IPS-NIHi7 (cell line): ENCODE data around the gene DNAH11.
"Not testable (repeated sequence)": the region's sequence is repeated elsewhere in the genome, so short reads cannot be mapped to it uniquely, and the experiment has no call there.

ENCODE experiments used
- DNase-seq: peaks from one replicate; pipeline ENCODE4 v3.0.0; 2012; ENCODE audit warnings: mixed read lengths; ENCODE audit errors: extremely low spot score

DNAH11 gene

DNA sequence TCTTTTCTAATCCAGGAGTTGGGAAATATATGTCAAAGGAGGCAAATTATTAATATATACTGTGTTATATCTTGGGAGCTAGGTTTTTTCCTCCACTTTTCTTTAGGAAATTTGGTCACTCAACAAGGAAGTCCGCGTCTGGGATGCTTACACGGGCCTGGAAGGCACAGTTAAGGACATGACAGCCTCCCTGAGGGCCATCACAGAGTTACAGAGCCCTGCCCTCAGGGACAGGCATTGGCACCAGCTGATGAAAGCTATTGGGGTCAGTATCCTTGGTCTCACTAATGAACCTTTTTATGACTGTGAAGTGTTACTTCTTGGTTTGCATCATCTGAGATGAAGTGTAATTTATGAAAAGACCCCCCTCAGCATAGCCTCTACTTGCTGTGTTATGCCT, 74.7 kb downstream of the DNAH11 start:
- DNase-seq, result no peak

GRCh38 chr7:21617916-21618390, 75.1 kb downstream of the DNAH11 start:
- DNase-seq, result no peak

- no peak for DNase-seq
Observed at GRCh38 chr7:21618706-21619105, 75.9 kb downstream of the DNAH11 start.

GRCh38 chr7:21620054-21620453, 77.2 kb downstream of the DNAH11 start:
- DNase-seq, result no peak

DNA sequence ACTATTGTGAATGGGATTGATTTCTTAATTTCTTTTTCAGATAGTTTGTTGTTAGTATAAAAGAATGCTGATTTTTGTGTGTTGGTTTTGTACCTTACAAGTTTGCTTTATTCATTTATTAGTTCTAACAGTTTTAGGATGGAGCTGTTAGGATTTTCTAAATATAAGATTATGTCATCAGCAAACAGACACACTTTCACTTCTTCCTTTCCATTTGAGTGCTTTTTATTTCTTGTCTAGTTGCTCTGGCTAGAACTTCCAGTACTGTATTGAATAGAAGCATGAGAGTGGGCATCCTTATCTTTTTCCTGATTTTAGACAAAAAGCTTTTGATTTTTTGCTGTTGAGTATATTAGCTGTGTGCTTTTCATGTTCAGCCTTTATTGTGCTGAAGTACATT, 81.5 kb downstream of the DNAH11 start:
- DNase-seq, result no peak

DNA sequence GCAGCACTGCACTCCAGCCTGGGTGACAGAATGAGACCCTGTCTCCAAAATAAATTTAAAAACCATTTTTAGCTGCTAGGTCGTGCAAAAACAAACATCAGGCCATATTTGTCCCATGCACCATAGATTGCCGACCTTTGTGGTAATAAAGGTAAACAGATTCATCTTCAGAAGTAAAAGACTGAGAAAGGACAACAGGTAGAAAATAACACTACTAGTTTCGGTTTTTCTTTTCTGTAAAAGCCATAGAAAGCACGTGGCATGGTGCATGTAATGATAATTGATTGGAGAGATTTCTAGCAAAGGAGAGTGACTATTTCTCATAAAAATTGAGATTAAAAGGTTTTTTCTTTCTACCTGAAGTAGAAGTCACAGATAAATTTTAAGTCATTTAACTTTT, 93.9 kb downstream of the DNAH11 start:
- no peak for DNase-seq

DNA sequence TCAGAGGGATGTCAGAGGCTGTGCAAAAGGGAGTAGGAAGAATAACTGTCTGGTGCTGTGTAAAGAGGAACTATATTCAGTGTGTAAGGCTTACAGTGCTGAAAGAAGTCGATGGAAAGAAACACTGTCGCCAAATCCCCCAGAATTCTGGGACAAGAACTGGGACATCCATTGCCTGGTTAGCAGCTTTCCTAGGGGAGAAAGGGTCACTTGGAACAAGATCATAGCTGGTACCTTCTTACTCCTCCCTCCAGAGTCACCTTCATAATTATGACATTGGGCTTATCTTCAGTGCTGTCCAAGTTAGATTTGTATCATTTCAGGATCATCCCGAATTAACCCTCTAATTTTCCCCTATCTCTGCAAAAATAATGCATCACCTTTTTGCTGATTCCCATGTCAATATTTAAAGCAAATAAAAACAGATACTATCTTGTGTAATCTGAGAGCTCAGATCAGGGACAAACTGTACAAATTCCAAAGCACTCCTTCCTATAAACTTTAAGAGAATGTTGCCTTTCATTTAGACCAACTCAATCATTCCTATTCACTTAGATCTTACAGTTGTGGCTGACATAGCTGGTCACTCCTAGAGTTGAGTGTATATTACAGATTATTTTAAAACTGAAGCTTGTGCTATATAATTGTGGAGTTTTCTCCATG, 96.5 kb downstream of the DNAH11 start:
- no peak for DNase-seq

GRCh38 chr7:21640105-21640504, 97.3 kb downstream of the DNAH11 start:
- DNase-seq, result no peak

DNA sequence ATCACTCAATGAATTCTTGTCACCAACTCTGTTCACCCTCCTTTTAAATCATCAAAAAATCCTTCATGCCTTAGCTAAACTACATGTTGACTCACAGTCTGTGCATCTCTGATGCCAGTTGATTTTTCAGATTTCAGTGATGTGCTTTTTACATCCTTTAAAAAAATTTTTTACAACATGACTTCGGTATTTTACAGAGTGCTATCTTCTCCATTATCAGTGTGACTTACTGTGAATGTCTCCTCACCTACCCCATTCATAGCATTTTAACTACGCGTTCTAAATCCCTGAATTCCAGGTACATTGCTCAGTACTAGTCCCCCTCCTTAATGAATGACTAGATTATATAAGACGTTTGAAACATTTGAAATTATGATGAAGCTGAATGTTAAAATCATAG, 98.7 kb downstream of the DNAH11 start:
- no peak for DNase-seq

DNA sequence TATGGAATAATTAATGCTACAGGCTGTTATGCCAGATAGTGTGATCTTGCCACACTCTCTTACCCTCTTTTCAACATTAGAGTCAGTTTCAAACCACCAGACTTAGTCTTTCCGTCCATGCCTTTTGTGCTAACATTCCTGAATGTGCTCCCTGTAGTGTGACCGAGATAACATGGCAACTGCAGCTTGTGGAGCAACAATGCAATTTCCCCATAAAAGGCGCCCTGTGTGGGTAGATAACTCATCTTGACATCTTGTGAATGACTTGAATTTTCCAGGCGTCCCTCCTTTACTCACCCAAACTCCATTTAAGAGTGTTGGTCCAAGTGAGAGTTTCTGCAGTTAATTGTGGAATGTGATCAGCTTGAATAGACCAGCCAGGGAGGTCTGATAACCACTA, 99.6 kb downstream of the DNAH11 start:
- DNase-seq, result peak; percentile 44

GRCh38 chr7:21651697-21652096, 108.9 kb downstream of the DNAH11 start:
- no peak for DNase-seq

DNA sequence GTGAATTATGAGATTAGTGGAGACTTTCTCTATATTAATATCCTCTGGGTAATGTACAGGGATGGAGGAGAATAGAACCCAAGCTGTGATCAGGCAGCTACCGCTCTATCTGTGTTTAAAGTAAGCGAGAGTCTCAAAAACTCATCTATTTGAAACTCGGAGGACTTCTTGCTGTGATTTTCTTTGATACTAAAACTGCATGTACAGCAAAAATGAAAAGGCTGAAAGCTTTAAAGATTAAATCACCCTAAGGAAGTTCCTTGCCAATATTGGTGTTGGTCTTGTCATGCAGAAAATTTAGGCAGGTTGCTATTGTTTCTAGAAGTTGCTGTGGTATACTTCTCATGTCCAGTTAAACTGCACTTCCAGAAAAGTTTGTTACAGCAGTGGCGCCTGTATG, 110.8 kb downstream of the DNAH11 start:
- no peak for DNase-seq

GRCh38 chr7:21656081-21656480, 113.2 kb downstream of the DNAH11 start:
- DNase-seq, result no peak

DNA sequence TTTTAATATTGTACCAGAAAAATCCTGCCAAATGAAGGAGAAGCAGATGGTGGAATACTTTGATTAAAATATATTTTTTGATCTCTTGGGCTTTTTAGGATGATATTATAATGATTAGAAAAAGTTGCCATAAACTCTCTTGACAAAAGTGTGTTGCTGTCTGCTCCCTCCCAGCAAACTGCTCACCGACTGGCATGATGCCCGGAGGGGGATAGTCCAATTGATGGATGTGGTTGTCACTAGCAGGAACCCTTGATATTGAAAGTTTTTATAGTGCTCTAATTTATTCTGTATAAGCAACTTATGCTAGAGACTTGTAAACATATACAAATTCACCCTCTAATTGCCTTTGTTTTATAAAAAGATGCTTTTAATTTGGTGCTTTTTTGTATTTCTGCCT, 114.0 kb downstream of the DNAH11 start:
- DNase-seq, result no peak

DNA sequence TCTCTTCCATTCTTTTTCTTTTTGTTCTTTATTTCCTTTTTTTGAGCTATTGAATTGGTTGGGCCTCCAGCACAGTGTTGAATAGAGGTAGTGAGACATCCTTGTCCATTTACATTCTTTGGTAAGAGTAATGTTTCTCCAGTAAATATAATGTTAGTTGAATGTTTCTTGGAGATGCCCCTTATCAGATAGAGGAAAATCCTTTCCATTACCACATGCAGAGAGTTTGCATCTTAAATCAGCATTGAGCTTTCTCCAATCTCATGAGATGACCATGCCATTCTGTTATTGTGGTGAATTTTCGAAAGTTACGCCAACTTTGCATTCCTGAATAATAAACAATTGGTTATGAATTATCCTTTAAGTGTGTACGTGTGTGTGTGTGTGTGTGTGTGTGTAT, 127.7 kb downstream of the DNAH11 start:
- no peak for DNase-seq

- DNase-seq, result no peak
Observed at GRCh38 chr7:21671859-21672258, 129.0 kb downstream of the DNAH11 start.

DNA sequence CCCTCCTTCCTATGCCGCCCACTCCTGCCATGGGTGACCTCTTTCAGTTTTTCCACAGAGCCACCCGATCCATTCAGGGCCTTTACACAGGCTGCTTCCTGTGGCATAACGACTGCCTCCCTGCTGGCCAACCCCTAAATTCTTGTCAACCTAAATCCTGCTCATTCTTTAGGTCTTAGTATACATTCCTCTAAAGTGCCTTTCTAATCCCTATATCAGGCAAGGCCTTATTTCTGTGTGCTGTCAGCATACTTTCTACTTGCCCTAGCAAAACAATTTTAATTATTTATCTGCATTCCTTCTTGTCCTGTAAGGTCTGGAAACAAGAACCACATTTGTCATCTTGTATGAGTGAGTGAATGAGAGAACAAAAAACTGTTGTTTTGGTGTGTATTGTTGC, 132.4 kb downstream of the DNAH11 start:
- DNase-seq, result peak; percentile 28

DNA sequence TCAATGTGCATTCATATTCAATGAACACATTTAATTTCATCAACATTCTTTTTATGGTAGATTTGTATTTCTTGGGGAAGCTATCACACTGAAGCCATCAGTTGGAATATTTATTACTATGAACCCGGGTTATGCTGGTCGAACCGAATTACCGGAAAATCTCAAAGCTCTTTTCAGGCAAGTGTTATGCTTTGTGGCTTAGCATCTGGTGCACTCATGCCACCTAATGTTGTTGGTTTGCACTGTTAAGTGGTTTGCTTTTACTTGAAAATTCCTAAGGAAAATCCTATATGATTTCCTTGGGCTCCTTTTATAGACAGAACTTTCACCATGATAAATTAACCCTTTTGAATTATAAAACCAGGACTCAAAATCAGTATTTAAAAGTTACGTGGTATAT, 147.9 kb downstream of the DNAH11 start:
- no peak for DNase-seq

GRCh38 chr7:21691146-21691545, 148.3 kb downstream of the DNAH11 start:
- DNase-seq, result not testable (repeated sequence)

DNA sequence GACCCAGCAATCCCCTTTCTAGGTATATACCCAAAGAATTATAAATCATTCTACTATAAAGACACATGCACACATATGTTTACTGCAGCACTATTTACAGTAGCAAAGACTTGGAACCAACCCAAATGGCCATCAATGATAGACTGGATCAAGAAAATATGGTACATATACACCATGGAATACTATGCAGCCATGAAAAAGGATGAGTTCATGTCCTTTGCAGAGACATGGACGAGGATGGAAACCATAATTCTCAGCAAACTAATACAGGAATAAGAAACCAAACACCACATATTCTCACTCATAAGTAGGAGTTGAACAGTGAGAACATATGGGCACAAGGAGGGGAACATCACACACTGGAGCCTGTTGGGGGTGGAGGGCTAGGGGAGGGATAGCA, 157.7 kb downstream of the DNAH11 start:
- not testable (repeated sequence) for DNase-seq

DNA sequence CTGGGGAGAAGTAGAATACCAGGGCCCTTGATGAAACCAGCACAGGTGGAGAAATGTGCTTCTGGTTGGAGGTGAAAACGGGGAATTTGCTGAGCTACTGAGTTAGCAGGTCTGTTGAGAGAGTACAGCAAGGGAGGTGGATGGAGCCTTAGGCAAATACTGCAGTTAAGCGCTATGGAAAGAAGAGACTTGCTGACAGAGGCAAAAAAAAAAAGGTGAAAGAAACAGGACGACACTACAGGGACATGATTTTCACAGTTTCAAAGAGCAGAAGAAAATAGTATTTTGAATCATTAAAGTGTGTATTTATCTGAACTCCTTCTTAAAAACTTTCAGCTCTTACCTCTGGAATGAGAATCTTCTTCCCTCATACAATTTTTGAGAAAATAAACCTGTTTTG, 159.5 kb downstream of the DNAH11 start:
- DNase-seq, result no peak

DNA sequence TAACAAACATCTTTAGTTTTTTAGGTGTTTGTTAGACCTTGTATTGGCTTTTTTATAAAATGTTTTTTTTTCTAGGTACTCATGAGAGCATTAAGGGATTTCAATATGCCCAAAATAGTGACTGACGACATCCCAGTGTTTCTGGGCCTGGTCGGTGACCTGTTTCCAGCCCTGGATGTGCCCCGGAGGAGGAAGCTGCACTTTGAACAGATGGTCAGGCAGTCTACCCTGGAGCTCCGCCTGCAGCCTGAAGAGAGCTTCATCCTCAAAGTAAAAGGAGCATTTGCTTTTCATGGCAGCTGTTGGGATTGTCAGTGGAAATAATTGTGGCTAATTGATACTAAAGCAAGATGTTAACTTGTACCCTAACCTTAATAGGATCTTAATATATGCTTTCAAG, 161.5 kb downstream of the DNAH11 start:
- DNase-seq, result no peak

- DNase-seq, result no peak
Observed at GRCh38 chr7:21706131-21706530, 163.3 kb downstream of the DNAH11 start.

DNA sequence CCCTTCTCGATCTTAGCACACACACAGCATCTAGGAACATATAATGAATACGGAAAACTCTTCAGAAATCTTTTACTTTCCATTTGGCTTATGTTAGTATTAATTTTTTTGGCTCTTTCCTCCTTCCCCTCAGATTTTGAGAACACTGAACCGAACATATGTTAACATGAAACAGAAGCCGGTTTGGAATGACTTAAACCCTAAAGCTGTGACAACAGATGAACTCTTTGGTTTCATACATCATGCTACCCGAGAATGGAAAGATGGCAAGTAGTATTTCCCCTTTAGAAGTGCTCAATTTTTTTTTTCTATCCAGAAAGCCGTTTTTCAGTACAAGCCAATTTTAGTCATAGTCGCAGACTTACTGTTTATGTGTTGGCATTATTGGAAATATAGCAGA, 164.7 kb downstream of the DNAH11 start:
- no peak for DNase-seq
